ENCODE data around the gene CCDC39. TPM values are rescaled to one million over a fixed set of nuclear protein-coding genes. Genes with fewer than 3 reads are reported as not detected.

CCDC39 gene
- total RNA-seq, 1 donor from 2014 or later, result 0.46 TPM

DNA sequence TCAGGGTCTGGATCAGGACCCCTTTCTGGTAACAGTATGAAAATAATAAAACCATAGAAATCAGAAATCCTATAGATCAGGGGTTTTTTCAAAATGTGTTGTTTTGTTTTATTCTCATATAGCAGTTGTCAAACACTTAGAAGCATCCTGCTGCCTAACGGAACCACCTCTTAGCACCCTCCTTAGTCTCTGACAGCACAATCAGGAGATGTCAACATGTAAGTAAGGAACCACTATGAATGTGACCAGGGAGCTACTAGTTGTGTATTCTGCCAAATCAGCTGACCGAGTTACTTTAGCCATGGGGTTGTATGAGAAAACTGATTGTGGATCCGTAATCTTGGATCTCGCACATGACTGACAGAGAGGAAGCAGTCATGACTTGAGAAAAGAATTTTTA lies 22.2 kb downstream of the CCDC39 start:
- Mint-ChIP-seq H3K4me1 (ENCODE audit: unreplicated experiment) (no peaks in the 10 kb centered on the region), H3K4me3 (ENCODE audit: unreplicated experiment) (no peak overlapping the region), H3K36me3 (ENCODE audit: low read depth, unreplicated experiment) (no peaks in the 10 kb centered on the region), H3K27ac (ENCODE audit: unreplicated experiment) (no peak overlapping the region), H3K27me3 (ENCODE audit: unreplicated experiment) (no peaks in the 10 kb centered on the region), H3K9me3 (ENCODE audit: unreplicated experiment) (no peaks in the 10 kb centered on the region)
- no peak for DNase-seq (ENCODE audit: low spot score)
- TF ChIP-seq CTCF (IDR thresholded peaks at IDR 0.05; ENCODE audit: unreplicated experiment), result no peak

DNA sequence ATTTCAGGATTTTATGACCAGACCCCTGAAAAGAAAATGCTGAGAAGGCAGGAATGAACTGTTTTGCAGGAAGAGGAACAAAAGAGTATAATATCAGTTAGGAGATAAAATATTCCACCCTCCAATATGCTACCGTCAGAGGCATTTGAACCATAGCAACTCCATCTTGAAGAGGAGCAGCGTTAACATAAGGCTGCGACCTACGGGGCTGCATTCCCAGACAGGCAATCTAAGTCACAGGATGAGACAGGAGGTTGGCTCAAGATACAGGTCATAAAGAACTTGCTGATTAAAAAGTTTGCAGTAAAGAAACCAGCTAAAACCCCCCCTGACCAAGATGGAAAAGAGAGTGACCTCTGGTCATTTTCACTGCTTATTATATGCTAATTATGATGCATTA lies 22.9 kb downstream of the CCDC39 start:
- Mint-ChIP-seq H3K27ac (ENCODE audit: unreplicated experiment) (no peak overlapping the region), H3K4me3 (ENCODE audit: unreplicated experiment) (no peak overlapping the region), H3K27me3 (ENCODE audit: unreplicated experiment) (no peaks in the 10 kb centered on the region), H3K4me1 (ENCODE audit: unreplicated experiment) (no peaks in the 10 kb centered on the region), H3K36me3 (ENCODE audit: low read depth, unreplicated experiment) (no peaks in the 10 kb centered on the region), H3K9me3 (ENCODE audit: unreplicated experiment) (no peaks in the 10 kb centered on the region)
- no peak for DNase-seq (ENCODE audit: low spot score)
- TF ChIP-seq CTCF (IDR thresholded peaks at IDR 0.05; ENCODE audit: unreplicated experiment), result no peak

- DNase-seq (ENCODE audit: low spot score), result no peak
- no peak overlapping the region for H3K27ac Mint-ChIP-seq (ENCODE audit: unreplicated experiment)
- no peaks in the 10 kb centered on the region for H3K9me3 Mint-ChIP-seq (ENCODE audit: unreplicated experiment)
- H3K4me1 Mint-ChIP-seq (ENCODE audit: unreplicated experiment), result no peaks in the 10 kb centered on the region
- H3K4me3 Mint-ChIP-seq (ENCODE audit: unreplicated experiment), result no peak overlapping the region
- peaks cover 2% of the 10 kb centered on the region for H3K27me3 Mint-ChIP-seq (ENCODE audit: unreplicated experiment)
- peak; percentile 68 for TF ChIP-seq CTCF (IDR thresholded peaks at IDR 0.05; ENCODE audit: unreplicated experiment)
- H3K36me3 Mint-ChIP-seq (ENCODE audit: low read depth, unreplicated experiment), result no peaks in the 10 kb centered on the region
Observed at GRCh38 chr3:180646187-180646790, 33.0 kb downstream of the CCDC39 start.

- no peak overlapping the region for H3K4me3 Mint-ChIP-seq (ENCODE audit: unreplicated experiment)
- no peak for DNase-seq (ENCODE audit: low spot score)
- no peak overlapping the region for H3K27ac Mint-ChIP-seq (ENCODE audit: unreplicated experiment)
- no peaks in the 10 kb centered on the region for H3K9me3 Mint-ChIP-seq (ENCODE audit: unreplicated experiment)
- no peaks in the 10 kb centered on the region for H3K4me1 Mint-ChIP-seq (ENCODE audit: unreplicated experiment)
- H3K27me3 Mint-ChIP-seq (ENCODE audit: unreplicated experiment), result peaks cover 2% of the 10 kb centered on the region
- H3K36me3 Mint-ChIP-seq (ENCODE audit: low read depth, unreplicated experiment), result no peaks in the 10 kb centered on the region
- TF ChIP-seq CTCF (IDR thresholded peaks at IDR 0.05; ENCODE audit: unreplicated experiment), result no peak
Observed at GRCh38 chr3:180640987-180641386, 38.3 kb downstream of the CCDC39 start.

DNA sequence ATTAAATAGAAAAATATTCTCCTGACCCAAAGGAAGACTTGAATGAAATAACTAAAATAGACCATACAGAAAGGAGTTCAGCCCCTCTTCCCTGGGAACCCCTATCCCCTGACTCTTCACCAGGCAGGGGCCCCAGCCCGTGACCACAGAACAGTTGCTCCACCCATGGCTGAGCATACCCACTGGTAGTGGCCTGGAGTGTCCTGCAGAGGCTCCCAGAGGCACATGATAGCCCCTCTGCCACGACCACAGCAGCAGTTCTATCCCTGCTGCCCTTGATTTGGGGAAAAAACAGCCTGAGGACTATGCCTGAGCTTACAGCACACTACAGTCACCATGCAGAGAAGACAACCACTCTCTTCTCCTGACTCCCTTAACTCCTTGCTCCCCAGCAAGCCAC lies 45.6 kb downstream of the CCDC39 start:
- Mint-ChIP-seq H3K9me3 (ENCODE audit: unreplicated experiment) (no peaks in the 10 kb centered on the region), H3K27ac (ENCODE audit: unreplicated experiment) (no peak overlapping the region), H3K4me3 (ENCODE audit: unreplicated experiment) (no peak overlapping the region), H3K27me3 (ENCODE audit: unreplicated experiment) (peaks cover 2% of the 10 kb centered on the region), H3K4me1 (ENCODE audit: unreplicated experiment) (no peaks in the 10 kb centered on the region), H3K36me3 (ENCODE audit: low read depth, unreplicated experiment) (no peaks in the 10 kb centered on the region)
- peak; percentile 7 for DNase-seq (ENCODE audit: low spot score)
- no peak for TF ChIP-seq CTCF (IDR thresholded peaks at IDR 0.05; ENCODE audit: unreplicated experiment)

Data from endothelial cell (in vitro differentiated cells).